ENCODE data around the gene CCDC8.

- TF ChIP-seq EHMT2 (IDR thresholded peaks at IDR 0.05) (no peak), MAFF (IDR thresholded peaks at IDR 0.05; ENCODE audit: low read length) (no peak), ZSCAN29 (IDR thresholded peaks at IDR 0.05) (no peak), TAF1 (IDR thresholded peaks at IDR 0.05; ENCODE audit: control insufficient read depth, extremely low read depth, insufficient read depth, low read length, severe bottlenecking) (no peak), ZNF224 (CRISPR knock-in tag; IDR thresholded peaks at IDR 0.05) (no peak), CTCF (IDR thresholded peaks at IDR 0.05 in 2 of 3, conservative IDR thresholded peaks at IDR 0.05 in 1 of 3; ENCODE audit: insufficient read depth in 2 of 3, low read depth in 1 of 3, low read length in 3 of 3) (no peak), RNF219 (CRISPR knock-in tag; IDR thresholded peaks at IDR 0.05) (no peak), DLX4 (CRISPR knock-in tag; IDR thresholded peaks at IDR 0.05) (no peak), ZBTB12 (CRISPR knock-in tag; IDR thresholded peaks at IDR 0.05) (no peak), CC2D1A (IDR thresholded peaks at IDR 0.05) (no peak), RAD21 (CRISPR knock-in tag; conservative IDR thresholded peaks at IDR 0.05 in 1 of 2, IDR thresholded peaks at IDR 0.05 in 1 of 2) (no peak), PRDM10 (IDR thresholded peaks at IDR 0.05; ENCODE audit: partially characterized antibody) (no peak), POLR2A (conservative IDR thresholded peaks at IDR 0.05) (no peak)
These were observed 47.8 kb downstream of the CCDC8 start for GRCh38 chr19:46365561-46365960.
